Lower leg skin (tissue), 3 donors: ENCODE data around the gene KLK13.

ENCODE experiments used
- CTCF ChIP-seq, 3 donors: fragments of 450-650 bp; IDR thresholded peaks; one replicate each; pipeline ENCODE4 v1.5.1; 2016; ENCODE audit warnings: antibody characterized with exemption in 3 of 3, mild to moderate bottlenecking in 3 of 3, moderate library complexity in 2 of 3
- POLR2A ChIP-seq, 2 donors: fragments of 450-650 bp; IDR thresholded peaks; one replicate each; pipeline ENCODE4 v1.6.1; 2016 to 2017; ENCODE audit warnings: antibody characterized with exemption in 2 of 2, mild to moderate bottlenecking in 1 of 2, moderate library complexity in 1 of 2

GRCh38 chr19:51114087-51114729 is 49.3 kb upstream of the KLK13 start:
- no peak for TF ChIP-seq POLR2A (IDR thresholded peaks at IDR 0.05)
- no peak for TF ChIP-seq CTCF (IDR thresholded peaks at IDR 0.05)
